Activated CD4-positive, CD25-positive, alpha-beta regulatory T cell (primary cell): Measurements from ENCODE around the gene PHLDA2.

Source experiments
- DNase-seq, 4 experiments: peaks; one replicate each; lab custom pipeline; 2025; lab: John Stamatoyannopoulos, UW

Gene PHLDA2

GRCh38 chr11:2881981-2882375 is 47.2 kb downstream of the PHLDA2 start:
- no peak for DNase-seq

GRCh38 chr11:2881076-2881980 is 47.9 kb downstream of the PHLDA2 start:
- no peak for DNase-seq

- DNase-seq, result no peak
Observed at GRCh38 chr11:2880646-2881045, 48.6 kb downstream of the PHLDA2 start.

GRCh38 chr11:2878782-2879181 is 50.4 kb downstream of the PHLDA2 start:
- no peak for DNase-seq
